Measurements from ENCODE around the gene RIN2.

DNA sequence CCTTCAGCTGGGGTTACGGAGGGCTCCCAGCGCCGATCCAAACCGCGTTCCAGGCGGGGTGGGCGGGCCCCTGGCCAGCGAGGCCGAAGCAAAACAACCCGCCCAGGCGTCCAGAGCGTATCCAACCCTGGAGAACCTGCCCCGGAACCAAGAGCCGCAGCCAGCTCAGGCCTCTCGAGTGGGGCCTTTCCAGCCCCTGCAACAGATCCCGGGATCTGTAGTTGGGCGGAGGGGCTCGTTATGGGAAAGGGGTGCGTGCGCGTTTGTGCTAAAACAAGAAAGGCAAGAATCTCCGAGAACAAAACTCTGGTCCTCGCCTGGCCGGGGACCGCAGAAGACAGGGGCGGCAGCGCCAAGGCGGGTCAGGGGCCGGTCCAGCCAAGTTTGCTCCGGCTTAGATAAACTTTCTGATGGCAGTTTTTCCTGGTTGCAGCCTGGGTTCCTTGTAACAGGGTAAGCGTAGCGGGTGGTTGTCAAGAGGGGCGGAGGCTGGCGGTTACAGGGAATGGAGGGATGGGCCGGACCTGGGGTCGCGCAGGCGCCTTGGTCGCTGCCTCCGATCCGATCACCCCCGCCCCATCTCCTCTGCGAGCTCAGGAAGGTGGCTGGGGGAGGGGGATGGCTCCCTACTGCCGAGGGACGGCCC, 448 bp upstream of the RIN2 start:
- TF ChIP-seq, protein P1, sequence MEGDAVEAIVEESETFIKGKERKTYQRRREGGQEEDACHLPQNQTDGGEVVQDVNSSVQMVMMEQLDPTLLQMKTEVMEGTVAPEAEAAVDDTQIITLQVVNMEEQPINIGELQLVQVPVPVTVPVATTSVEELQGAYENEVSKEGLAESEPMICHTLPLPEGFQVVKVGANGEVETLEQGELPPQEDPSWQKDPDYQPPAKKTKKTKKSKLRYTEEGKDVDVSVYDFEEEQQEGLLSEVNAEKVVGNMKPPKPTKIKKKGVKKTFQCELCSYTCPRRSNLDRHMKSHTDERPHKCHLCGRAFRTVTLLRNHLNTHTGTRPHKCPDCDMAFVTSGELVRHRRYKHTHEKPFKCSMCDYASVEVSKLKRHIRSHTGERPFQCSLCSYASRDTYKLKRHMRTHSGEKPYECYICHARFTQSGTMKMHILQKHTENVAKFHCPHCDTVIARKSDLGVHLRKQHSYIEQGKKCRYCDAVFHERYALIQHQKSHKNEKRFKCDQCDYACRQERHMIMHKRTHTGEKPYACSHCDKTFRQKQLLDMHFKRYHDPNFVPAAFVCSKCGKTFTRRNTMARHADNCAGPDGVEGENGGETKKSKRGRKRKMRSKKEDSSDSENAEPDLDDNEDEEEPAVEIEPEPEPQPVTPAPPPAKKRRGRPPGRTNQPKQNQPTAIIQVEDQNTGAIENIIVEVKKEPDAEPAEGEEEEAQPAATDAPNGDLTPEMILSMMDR (IDR thresholded peaks at IDR 0.05), result no peak
- no peak for TF ChIP-seq POLR2A (IDR thresholded peaks at IDR 0.05)
